ENCODE data around the gene MAGOHB.
"Not testable (repeated sequence)": the region's sequence is repeated elsewhere in the genome, so short reads cannot be mapped to it uniquely, and the experiment has no call there.

Gene MAGOHB

DNA sequence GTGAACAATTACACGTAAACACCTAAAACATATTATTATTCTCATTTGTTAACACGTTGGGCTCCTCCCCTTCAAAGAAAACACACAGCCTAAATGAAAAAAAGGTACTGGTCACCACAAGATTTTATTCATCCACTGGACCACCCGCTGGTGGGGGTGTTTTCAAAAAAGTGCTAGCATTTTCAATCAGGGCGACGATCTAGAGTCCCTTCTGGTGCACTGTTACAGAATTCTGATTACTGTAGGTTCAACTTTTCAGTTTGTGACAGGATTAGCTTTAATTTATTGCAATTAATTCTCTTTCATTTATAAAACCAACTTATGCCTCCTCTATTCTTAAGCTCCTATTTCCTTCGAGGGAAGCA is 443 bp downstream of the MAGOHB start:
- DNase-seq (ENCODE audit: low read depth in 3 of 3, low spot score in 1 of 3), result no peak

DNA sequence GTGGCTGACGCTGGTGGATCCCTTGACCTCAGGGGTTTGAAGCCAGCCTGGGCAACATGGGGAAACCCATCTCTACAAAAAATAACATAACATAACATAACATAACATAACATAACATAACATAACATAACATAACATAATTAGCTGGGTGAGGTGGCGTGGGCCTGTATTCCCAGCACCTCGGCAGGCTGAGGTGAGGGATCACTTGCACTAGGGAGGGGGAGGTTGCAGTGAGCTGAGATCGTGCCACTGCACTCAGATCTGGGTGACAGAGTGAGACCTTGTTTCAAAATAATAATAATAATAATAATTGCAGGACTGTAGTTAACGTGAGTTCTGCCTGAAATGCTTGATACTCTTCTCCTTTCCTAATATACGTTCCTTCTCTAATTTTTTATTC is 1.3 kb downstream of the MAGOHB start:
- DNase-seq (ENCODE audit: low read depth in 3 of 3, low spot score in 1 of 3), result no peak

DNA sequence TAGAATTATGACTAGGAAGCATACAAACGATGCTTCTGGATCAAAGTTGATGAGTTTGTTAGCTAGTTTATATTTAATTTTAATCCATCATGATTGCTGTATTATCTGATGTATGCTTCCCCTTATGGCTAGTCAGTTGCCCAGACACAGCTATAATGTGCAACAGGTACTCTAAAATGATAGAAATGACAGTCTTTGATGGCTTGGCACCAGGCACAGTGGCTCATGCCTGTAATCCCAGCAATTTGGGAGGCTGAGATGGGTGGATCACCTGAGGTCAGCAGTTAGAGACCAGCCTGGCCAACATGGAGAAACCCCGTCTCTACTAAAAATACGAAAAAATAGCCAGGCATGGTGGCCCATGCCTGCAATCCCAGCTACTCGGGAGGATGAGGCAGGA is 2.2 kb downstream of the MAGOHB start:
- not testable (repeated sequence) for DNase-seq (ENCODE audit: low read depth in 3 of 3, low spot score in 1 of 3)

DNA sequence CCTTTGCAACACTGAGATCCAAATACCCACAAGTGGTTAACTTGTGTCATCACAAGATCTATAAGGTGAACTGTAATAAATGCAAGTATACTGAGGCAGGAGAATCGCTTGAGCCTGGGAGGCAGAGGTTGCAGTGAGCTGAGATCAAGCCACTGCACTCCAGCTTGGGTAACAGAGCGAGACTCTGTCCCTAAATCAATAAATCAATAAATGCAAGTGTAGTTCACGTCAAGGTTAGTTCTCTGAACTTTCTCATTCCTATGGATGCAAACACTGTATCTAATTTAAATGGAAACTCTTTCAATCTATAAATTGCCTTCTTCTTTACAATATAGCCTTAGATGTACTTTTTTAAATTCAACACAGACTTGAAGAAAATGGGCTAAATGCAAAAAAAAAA is 3.2 kb downstream of the MAGOHB start:
- DNase-seq (ENCODE audit: low read depth in 3 of 3, low spot score in 1 of 3), result no peak

DNA sequence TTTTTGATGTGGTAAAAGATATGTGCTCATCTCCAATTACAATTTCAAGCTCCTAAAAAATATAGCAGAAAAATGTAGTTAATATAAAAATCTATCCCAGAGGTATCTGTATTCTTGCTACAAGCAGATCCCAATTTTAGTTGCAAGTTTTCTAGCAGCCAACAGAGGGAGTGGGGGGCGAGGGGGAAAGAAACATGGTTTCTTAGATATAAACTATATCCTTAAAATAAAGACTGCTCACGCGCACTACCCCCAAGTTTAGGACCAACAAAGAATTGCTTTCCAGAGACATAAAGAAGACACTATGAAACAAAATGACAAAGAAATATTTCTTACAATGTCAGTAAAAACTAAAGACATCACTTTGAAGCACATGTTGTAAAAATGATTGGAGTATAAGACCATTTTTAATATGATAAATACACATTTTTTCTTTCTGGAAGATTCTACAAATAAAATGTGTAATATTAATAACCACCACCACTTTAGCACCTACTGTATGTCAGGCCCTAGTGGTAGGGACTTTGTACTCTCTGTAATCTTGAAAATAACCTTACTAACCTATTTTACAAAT is 5.4 kb downstream of the MAGOHB start:
- DNase-seq (ENCODE audit: low read depth in 3 of 3, low spot score in 1 of 3), result no peak

DNA sequence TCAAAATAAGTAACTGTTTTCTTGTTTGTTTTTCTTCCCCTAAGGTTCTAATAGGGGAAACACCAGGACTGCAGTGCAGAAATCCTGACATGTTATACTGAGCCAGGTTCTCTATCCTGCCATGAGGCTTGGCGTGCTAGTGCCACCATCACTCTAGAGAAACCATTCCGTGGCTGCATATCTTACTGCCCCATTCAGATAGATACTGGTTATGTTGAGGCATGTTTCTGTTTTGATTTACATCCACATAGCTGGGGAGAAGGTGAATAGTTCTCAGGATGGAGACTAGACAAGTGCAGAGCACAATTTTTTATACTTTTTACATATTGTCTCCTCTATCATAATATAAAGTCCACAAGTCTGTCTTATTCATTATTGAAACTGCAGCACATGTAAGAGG is 11.5 kb downstream of the MAGOHB start:
- DNase-seq (ENCODE audit: low read depth in 3 of 3, low spot score in 1 of 3), result no peak

DNA sequence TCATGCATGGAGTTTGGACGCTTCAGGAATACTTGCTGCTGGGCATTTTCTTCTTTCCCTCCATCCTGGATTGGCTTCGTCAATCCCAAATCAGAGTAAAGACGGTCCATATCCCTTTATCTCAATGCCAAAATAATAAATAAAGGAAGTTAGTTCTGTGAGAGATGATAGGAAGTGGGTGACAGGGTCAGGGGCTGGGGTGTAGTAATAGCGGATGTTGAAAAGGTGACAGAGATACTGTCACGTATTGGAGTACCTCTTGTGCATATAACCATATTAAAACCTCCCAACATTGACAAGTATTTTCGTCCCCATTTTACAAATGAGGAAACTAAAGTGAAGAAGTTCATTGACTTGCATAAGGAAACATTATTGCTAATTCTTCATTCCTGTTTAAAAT is 12.4 kb downstream of the MAGOHB start:
- DNase-seq (ENCODE audit: low read depth in 3 of 3, low spot score in 1 of 3), result no peak

DNA sequence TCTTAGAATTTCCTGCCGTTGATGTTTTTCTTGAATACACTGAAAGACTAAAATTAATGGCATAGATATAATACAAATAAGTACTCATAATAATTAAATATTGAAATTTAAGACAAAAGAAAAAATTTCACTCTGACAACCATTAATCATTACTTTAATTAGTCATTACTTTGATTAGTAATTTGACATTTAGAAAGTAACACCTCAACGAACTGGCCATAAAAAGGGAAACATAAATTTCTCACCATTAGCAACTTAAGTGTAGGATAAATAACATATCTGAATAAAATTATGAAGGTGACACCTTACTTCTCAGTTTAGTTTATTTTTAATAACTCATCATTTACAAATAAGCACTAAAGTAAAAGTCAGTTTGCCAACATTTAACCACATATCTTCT is 17.5 kb downstream of the MAGOHB start:
- DNase-seq (ENCODE audit: low read depth in 3 of 3, low spot score in 1 of 3), result no peak

DNA sequence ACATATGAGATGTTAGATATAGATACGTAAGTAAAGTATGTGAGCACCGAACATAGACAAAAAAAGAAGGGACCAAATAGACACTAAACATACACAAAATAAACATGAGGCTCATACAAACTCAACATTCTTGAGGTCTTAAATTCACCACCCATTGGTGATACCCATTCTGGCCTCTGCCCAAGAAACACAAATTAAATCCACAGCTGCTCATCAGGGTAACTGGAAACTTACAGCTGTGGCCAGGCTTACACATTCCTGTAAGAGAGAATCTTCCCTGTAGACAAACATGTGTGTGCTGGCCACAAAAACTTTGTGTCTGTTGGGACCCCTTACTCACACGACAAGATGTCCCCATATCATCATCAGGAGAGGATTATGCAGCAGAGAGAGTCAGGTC is 22.4 kb downstream of the MAGOHB start:
- DNase-seq (ENCODE audit: low read depth in 3 of 3, low spot score in 1 of 3), result no peak

DNA sequence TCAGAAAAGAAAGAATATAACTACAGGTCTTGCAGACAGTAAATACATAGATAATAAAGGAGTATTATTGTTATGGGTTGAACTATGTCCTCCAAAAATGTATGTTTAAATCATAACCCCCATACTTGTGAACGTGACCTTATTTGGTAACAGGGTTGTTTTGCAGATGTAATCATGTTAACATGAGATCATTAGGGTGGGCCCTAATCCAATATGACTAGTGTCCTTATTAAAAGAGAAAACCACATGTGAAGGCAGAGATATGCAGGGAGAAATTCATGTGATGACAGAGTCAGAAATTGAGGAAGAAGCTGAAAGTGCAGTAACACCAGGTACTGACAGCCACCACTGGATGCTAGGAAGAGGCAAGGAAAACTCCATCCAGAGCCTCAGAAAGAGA is 29.0 kb downstream of the MAGOHB start:
- DNase-seq (ENCODE audit: low read depth in 3 of 3, low spot score in 1 of 3), result no peak

DNA sequence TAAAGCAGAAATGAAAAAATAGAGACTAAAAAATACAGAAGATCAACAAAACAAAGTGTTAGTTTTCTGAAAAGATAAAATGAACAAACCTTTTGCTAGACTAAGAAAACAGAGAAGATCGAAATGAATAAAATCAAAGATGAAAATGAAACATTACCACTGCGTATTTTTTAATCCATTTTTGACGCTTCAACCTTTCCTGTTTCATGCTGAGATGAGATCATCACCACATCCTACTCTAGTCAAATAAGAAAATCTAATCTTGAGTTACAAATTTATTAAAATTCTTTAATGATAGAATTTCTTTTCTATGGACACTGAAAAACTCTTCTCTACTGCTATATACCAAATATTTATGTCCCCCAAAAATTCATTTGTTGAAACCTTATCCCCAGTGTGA is 30.7 kb downstream of the MAGOHB start:
- DNase-seq (ENCODE audit: low read depth in 3 of 3, low spot score in 1 of 3), result no peak

DNA sequence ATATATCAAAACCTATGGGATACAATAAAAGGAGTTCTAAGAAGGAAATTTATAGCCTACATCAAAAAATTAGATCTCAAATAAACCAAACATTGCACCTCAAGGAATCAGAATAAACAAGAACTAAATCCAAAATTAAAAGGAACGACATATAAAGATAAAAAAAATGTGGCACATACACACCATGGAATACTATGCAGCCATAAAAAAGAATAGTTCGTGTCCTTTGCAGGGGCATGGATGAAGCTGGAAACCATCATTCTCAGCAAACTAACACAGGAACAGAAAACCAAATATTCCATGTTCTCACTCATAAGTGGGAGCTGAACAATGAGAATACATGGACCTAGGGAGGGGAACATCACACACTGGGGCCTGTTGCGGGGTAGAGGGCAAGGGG is 31.3 kb downstream of the MAGOHB start:
- DNase-seq (ENCODE audit: low read depth in 3 of 3, low spot score in 1 of 3), result not testable (repeated sequence)

DNA sequence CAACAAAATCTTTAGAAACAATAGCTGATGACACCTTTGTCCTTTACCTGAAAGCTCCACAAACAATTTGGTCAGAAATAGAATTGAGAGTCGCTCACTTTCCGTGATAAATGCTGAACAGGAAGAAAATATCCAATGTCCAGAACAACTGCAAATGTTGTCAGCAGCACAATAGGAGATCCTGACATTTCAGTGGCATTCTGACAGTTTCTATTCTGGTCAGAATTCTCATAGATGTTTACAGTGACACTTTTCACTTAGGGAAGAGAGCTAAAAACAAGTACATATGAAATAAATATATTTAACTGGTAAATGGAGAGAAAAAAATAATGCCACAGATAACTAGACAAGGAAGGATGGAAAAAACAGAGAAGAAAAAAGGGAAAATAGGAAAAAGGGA is 39.1 kb downstream of the MAGOHB start:
- no peak for DNase-seq (ENCODE audit: low read depth in 3 of 3, low spot score in 1 of 3)

DNA sequence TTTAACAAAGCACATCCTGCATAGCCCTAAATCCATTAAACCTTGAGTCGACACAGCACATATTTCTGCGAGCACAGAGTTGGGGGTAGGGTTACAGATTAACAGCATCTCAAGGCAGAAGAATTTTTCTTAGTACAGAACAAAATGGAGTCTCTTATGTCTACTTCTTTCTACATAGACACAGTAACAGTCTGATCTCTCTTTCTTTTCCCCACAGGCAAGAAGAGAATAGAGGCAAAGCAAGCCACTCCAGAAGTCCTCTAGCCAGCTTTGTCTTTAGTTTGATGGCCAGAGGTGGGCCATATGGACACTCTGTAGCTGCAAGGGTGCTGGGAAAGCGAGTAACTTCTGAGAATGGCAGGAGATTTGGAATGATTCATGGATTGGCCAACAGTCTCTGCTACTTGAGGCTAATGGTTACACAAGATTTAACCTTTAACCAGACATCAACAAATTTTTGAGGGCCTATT is 41.4 kb downstream of the MAGOHB start:
- not testable (repeated sequence) for DNase-seq (ENCODE audit: low read depth in 3 of 3, low spot score in 1 of 3)

DNA sequence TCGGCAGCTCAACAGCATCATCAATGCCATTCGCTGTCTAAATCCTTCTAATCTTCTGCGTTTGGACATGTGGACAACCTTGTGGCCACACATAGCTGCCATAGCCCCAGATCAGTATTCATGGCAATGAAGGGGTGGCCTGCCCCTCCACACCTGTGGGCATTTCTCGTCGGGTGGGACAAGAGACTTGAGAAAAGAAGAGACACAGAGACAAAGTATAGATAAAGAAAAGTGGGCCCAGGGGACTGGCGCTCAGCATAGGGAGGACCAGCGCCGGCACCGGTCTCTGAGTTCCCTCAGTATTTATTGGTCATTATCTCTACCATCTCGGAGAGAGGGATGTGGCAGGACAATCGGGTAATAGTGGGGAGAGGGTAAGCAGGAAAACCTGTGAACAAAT is 42.3 kb downstream of the MAGOHB start:
- no peak for DNase-seq (ENCODE audit: low read depth in 3 of 3, low spot score in 1 of 3)

DNA sequence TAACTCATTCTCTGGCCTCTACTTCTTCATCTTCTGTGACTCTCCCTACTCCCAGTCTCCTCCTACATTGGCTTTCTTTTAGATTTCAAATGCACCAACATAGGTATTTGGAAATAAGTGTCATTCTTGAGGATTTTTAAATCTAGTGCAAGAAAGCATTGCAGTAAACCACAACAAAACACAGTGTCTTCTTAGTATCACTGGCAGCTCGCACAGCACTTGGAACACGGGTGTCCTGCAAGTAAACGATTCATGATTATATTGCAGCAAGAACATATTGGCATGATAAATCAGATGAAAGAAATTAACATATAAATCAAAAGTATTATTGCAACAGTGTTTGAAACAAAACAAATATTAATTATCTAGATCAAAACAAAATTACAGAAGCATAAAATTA is 45.6 kb downstream of the MAGOHB start:
- no peak for DNase-seq (ENCODE audit: low read depth in 3 of 3, low spot score in 1 of 3)

DNA sequence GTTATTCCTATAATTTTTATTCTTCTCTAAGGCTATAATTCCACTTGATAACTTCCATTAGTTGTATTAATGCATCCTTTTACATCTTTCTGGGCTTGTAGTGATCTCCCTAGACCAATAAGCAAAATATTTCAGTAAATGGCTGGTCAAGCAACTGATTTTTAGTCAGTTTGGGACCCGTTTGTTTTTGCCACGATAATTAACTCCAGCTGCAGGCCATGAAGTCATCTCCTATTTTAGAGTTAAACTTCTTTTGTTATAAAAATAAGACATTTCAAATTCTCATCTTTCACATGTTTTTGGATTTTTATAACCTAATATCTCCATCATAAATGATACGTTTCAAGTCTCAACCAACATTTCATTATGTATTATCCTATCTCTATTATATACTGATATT is 49.4 kb downstream of the MAGOHB start:
- DNase-seq (ENCODE audit: low read depth in 3 of 3, low spot score in 1 of 3), result no peak

DNA sequence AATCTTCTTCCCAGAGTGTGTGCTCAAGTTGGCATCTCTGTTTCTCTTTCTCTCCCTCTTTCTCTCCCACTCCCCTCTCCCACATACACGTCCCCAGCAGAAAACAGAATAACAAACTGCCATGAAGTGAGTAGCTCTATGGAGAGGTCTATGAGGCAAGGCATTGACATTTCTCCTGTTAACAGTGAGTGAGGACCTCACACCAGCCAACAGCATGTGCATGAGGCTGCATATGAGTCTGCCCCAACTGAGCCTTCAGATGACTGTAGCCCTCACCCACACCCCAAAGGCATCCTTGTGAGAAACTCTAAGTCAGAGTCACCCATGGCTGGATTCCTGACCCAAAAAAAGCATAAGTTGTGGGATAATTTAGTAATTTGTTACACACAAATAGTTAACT is 50.4 kb downstream of the MAGOHB start:
- no peak for DNase-seq (ENCODE audit: low read depth in 3 of 3, low spot score in 1 of 3)

DNA sequence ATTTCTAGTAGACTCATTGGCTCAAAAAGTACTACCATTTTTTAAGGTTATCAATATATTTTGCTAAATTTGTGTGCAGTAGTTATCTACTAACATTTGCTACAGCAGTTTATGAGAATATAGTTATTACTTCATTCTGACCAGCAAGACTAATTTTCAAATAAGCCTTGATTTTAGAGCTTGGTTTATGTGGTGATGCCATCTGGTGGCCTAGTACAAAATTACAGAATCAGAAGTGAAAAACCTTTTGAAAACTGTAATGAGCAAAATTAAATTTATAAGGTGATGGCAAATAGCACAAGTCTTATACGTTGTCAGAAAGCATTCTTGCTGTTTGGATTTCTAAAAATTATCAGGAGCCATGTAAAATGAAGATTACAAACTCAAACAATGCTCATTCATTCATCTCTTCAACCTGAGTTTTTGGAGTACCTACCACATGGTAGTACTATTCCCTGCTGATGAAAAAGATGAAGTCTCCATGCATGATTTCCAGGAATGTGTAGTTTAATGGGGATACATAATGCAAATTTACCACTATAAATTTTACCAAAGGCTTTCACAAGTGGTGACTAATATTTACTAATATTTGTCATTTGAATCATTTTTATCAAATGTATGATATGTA is 51.0 kb downstream of the MAGOHB start:
- no peak for DNase-seq (ENCODE audit: low read depth in 3 of 3, low spot score in 1 of 3)

DNA sequence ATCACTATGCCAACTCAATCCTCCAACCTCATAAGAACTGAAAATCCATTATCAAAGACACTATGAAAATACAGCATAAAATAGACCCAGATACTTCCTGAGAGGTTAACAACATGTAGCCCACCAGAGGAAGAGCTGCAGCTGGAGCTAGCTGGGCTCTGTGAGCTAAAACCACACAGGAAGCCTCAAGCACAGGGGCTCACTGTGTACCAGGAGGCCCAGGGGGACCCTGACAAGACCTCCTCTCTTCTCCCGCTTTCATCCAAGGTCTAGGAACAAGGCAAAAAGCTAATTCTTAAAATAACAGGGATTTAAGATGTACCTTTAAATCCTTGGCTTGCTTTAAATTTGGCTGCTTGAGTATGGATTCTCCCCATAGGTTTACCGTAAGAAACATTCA is 54.2 kb downstream of the MAGOHB start:
- DNase-seq (ENCODE audit: low read depth in 3 of 3, low spot score in 1 of 3), result no peak

DNA sequence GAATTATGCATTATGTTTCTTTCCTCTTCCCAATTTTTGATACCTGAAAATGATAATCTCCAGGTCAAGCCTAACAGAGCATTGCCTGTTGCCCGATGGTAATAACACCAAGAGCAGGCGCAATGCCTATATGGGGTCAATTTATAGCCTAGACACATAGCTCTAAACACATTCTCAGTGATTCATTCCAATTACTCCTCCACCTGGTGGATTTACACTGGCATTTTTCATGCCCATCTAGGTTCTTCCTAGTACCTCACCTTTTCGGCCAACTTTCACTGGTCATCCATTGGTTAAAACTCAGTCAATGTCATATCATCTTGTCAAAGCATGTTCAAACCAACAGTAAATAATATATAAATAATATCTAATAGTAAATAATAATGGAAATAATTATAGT is 54.6 kb downstream of the MAGOHB start:
- DNase-seq (ENCODE audit: low read depth in 3 of 3, low spot score in 1 of 3), result no peak

DNA sequence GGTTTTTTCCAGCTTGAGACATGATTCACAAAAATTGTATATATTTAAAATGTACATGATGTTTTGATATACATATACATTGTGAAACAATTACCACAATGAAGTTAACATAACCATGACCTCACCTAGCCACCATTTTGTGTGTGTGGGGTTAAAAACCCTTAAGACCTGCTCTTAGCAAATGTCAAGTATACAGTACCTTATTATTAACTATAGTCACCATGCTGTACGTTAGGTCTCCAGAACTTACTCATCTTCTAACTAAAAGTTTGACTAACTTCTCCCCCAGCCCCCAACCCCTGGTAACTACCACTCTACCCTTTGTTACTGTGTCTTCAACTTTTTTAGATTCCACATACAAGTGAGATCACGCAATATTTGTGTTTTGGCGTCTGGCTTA is 55.1 kb downstream of the MAGOHB start:
- no peak for DNase-seq (ENCODE audit: low read depth in 3 of 3, low spot score in 1 of 3)

DNA sequence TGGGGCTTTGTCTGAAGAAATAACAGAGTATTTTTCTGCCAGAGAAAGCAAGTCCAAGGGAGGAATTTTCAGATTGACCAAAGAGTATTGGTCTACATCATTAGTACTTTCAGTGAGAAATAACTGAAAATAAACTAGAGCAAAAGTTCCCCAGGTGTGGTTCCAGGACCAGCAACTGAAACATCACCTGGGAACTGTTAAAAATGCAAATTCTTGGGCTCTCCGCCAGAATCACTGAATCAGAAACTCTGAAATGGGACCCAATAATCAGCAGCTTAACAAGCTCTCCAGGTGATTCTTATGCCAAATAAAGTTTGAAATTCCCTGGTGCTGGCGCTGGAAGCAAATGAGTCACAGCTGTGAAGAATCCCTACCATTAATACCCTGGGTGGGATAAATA is 55.6 kb downstream of the MAGOHB start:
- DNase-seq (ENCODE audit: low read depth in 3 of 3, low spot score in 1 of 3), result no peak
